Coronary artery (tissue), 2 donors: ENCODE results near the gene ESYT2.

ENCODE experiments used
- DNase-seq: peaks from one replicate; pipeline ENCODE4 v3.0.0-alpha.2; 2017; ENCODE audit warnings: low spot score
- H3K27ac ChIP-seq, 2 donors: fragments of 200-600 bp; sonication (generic); one replicate each; pipeline ENCODE4 v1.5.1; 2016 to 2019
- H3K4me3 ChIP-seq: fragments of 200-600 bp; sonication (generic); 2 replicates; pipeline ENCODE4 v1.5.1; 2016; ENCODE audit warnings: mild to moderate bottlenecking, moderate library complexity
- CTCF ChIP-seq: fragments of 200-600 bp; sonication (generic); IDR thresholded peaks from one replicate; pipeline ENCODE4 v1.5.1; 2019; ENCODE audit warnings: antibody characterized with exemption

ESYT2 gene

GRCh38 chr7:158695056-158695455, 134.3 kb downstream of the ESYT2 start:
- no peak for TF ChIP-seq CTCF
- H3K27ac ChIP-seq = no peak overlapping the region
- no peak overlapping the region for H3K4me3 ChIP-seq
- DNase-seq = no peak

GRCh38 chr7:158694650-158695049, 134.7 kb downstream of the ESYT2 start:
- no peak for TF ChIP-seq CTCF
- no peak for DNase-seq
- H3K4me3 ChIP-seq = no peak overlapping the region
- H3K27ac ChIP-seq = no peak overlapping the region

GRCh38 chr7:158689488-158689887, 139.8 kb downstream of the ESYT2 start:
- H3K27ac ChIP-seq = no peak overlapping the region
- DNase-seq = no peak
- no peak for TF ChIP-seq CTCF
- no peak overlapping the region for H3K4me3 ChIP-seq

- Histone ChIP-seq H3K27ac (no peak overlapping the region), H3K4me3 (no peak overlapping the region)
- DNase-seq = no peak
- no peak for TF ChIP-seq CTCF
These were observed 141.9 kb downstream of the ESYT2 start for GRCh38 chr7:158687406-158687805.

DNA sequence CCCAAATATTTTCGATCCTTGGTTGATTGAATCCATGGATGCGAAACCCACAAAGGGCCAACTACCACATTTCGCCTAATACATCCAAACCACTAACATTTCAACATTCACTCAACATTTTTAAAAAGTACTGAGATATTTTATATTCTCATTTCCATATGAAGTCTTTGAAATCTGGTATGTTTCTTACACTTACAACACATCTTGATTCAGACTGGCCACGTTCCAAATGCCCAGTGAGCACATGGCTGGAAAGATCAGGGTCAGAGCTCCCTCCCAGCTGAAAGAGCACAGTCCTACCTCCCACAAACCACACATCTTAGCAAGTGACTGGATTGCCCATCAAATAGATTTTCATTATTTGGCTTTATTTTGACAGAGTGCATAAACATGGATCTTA, 143.6 kb downstream of the ESYT2 start:
- no peak for TF ChIP-seq CTCF

DNA sequence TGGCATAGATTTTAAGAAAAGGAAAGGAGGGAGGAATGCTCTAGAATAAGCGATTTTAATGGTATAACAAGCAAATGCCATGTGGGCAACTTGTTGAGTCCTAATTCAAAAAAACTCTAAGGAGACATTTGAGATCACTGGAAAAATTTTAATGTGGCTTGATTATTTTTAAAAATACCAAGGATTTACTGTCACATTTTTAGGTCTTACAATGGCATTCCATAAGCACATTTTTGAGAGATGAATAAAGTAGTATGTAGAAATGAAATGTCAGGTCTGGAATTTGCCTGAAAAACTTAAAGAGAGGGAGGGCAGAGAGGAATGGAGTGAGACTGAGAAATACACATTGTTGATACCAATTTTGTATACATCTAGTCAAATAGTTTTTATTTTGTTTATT, 145.0 kb downstream of the ESYT2 start:
- Histone ChIP-seq H3K4me3 (no peak overlapping the region), H3K27ac (no peak overlapping the region)
- TF ChIP-seq CTCF = no peak
- no peak for DNase-seq

More for the DNA sequence above, 143.6 kb downstream of the ESYT2 start:
- DNase-seq = no peak
- Histone ChIP-seq H3K27ac (no peak overlapping the region), H3K4me3 (no peak overlapping the region)

DNA sequence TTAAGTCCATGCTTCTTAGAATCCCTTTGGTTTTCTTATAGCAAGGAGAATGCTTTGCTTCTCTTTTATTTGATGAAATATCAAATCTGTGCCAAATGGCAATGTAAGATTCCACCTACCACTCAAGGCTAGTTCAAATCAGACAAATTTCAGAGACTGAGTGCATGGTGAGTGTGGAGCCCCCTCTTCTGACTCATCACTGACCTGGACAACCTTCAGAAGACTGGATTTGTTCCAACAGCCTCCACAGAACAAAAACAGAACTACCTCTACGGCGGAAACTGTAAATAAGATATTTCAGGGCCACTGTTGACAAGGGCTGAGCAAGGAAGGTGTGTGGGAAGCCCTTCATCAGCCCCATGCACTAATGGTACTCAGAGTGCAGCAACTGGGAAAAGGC, 145.8 kb downstream of the ESYT2 start:
- TF ChIP-seq CTCF = no peak
- no peak for DNase-seq
- H3K4me3 ChIP-seq = no peak overlapping the region

More for the DNA sequence above, 145.8 kb downstream of the ESYT2 start:
- H3K27ac ChIP-seq = no peak overlapping the region
